ENCODE measurements around the gene SGCD.

The SGCD gene

GRCh38 chr5:156326718-156327259 lies at the start of gene SGCD:
SGCD (plus strand) TSS chr5:156327164.
- no peak for DNase-seq (ENCODE audit: low read depth)

DNA sequence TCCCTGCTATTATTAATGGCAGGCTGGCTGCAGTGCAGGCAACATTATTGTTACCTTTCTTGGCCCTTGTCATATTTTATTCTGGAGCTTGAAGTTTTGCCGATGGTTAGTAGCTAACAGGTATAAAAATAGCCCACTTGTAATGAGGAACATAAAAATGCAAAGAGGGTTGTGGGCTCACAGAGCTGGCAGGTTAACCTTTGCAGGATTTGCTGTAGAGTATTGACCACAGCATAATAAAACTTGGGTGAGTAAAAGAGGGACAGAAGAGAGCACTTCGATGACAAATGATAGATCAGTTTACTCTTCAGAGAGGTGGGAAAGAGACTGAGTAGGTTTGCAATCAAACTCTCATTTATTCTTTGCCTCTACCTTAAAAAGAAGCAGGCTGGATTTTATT lies 49.7 kb upstream of the SGCD start:
- no peak for DNase-seq (ENCODE audit: low read depth)

GRCh38 chr5:156295431-156295830 lies 31.5 kb upstream of the SGCD start:
- no peak for DNase-seq (ENCODE audit: low read depth)

- DNase-seq (ENCODE audit: low read depth), result no peak
Measured at GRCh38 chr5:156310115-156310514, 16.8 kb upstream of the SGCD start.

DNA sequence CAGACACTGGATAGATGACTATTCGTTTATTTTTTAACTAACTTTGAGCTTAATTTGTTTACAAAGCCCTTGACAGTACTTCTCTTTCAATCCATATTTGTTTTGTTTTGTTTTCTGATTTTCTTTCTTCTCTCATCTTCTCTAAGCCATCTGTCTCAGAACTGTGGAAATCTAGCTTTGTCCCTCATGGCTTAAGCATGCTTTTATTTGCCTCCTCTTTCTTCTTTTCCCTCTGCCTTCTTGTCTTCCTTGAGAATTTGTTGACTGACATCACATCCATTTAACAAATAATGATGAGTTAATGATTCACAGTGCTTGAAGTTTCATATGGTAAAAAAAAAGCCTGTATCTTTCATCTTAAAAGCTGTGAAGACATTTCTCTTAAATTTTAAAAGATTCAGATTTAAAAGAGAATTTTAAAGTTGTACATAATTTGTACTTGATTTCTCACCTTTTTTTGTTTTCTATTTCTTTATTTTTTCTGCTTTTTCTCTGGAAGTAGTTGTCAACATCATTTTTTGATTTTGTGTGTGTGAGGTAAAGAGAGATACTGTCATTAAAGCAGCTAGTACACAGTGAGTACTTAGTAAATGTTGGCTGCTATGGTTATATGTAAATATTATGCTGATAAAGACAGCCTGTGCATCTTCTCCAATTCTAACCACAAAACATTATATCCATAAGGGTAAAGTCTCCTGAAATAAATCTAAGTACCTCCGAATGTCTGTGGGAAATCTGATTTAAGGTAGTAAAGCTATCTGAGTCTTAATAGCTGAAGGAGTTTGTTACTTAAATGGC lies 13.9 kb upstream of the SGCD start:
- no peak for DNase-seq (ENCODE audit: low read depth)

GRCh38 chr5:156314416-156314815 lies 12.5 kb upstream of the SGCD start:
- no peak for DNase-seq (ENCODE audit: low read depth)

- no peak for DNase-seq (ENCODE audit: low read depth)
Measured at GRCh38 chr5:156322666-156323065, 4.3 kb upstream of the SGCD start.

DNA sequence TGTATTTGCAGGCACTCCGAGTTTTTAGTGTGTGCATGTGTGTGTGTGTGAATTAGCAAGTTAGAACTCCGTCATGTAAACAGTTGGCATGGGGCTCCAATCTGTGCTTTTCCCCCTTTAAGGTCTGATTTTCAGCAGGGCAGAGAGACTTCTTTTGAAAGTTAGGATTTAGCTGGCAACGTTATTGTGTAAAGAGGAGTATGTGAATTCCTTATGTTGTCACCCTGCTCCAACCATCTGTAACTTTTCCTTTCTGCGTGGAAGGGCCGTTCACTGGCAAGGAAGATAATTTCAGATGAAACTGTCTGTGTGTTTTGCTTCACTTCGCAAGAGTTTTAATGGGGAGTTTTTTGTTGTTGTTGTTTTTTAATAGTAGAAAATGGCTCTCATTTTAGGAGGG lies 332 bp downstream of the SGCD start:
- no peak for DNase-seq (ENCODE audit: low read depth)

DNA sequence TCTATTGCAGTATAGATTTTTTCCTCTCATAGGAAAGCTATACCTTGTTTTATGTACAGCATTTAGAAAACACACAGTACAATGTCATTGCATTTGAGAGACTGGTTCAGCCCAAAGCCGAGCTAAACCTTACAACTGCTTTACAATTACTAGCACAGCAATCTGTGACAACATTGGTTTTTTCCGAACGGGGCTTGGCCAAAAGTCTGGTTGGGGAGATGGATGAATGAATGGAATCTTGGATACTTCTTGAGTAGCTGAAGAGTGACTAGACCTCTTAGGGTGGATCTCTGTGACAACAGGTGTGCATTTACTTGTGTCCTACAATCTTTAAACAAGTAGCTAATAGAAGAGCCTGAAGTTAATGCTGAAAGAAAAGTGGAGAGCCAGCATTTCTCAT lies 1.2 kb downstream of the SGCD start:
- DNase-seq (ENCODE audit: low read depth), result no peak

GRCh38 chr5:156328766-156329165 lies 1.8 kb downstream of the SGCD start:
- DNase-seq (ENCODE audit: low read depth), result no peak

- DNase-seq (ENCODE audit: low read depth), result no peak
Measured at GRCh38 chr5:156329171-156329611, 2.2 kb downstream of the SGCD start.

DNA sequence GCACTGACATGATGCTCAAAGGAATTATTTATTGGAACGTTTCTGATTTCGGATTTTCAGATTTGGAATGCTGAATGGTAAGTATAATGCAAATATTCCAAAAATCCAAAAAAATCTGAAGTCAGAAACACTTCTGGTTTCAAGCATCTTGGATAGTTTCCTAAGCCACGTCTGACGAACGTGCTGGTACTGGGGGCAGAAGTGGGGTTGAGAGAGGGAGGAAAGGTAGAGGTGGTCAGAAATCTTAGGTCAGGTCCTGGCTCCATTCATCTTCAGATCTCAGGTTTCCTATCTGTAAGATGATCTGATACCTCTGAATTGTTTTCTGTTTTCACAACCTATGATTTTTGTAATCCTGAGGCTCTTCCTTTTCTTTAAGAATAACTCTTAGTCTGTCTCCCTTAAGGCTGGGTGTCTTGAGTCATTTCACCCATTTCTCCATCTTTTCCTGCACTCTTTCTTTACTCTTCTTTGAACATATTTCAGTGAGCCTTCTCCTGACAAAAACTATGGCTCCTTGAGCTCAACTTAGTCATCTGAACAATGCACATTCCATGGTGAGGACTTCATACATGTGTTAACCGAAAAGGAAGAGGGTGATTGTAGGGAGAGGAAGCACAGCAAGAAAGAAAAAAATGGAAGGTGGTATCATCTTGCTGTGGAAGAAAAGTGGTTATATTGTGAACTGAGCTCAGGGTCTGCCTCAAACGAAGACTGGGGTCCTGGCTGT lies 3.3 kb downstream of the SGCD start:
- DNase-seq (ENCODE audit: low read depth), result no peak

GRCh38 chr5:156331181-156331580 lies 4.2 kb downstream of the SGCD start:
- no peak for DNase-seq (ENCODE audit: low read depth)

DNA sequence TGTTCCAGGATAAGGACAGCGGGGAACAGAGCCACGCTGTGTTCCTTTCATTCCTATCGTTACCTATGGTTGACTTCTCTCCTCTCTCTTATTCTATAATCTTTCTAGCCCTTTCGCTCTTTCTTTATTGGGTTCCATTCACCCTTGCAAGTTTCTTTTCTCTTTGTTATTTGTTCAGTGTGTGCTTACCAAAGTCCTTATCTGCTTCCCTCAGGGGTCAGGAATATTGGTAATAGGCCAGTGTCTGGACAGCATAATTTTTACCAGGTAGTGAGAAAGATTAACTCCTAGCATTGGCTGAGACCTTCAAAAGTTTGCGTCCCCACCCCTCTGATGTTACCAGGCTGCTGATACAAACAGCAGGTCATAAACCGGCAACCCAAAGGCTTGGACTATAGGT lies 4.9 kb downstream of the SGCD start:
- DNase-seq (ENCODE audit: low read depth), result no peak

GRCh38 chr5:156332245-156332644 lies 5.3 kb downstream of the SGCD start:
- no peak for DNase-seq (ENCODE audit: low read depth)

DNA sequence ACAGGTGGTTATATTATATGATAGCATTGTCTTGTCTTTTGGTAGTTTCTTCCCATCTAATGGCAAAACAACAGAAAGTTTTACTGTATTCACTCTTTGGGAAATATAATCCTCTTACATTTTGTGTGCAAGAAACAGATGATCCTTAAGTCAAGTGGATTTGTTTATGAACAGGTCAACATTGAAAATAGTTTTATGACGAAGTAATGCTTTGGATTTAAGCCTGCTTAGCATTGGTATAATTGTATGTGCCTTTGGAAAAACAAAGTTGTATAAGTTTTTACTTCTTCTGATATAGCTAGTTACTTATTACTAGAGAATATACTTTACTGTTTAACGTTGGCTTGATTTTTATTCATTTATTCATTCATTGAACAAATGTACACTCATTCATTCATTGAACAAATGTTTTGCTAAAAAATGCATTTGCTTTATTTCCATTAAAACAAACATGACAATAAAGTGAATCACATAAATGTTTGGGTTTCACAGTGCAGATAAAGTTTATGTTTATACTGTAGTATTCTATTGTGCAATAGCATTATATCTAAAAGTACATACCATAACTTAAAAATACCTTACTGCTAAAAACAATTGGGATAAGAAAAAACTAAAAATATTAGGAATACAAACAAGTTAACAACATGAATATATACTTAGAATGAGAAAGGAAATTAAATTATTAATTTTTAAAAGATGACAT lies 12.3 kb downstream of the SGCD start:
- no peak for DNase-seq (ENCODE audit: low read depth)

DNA sequence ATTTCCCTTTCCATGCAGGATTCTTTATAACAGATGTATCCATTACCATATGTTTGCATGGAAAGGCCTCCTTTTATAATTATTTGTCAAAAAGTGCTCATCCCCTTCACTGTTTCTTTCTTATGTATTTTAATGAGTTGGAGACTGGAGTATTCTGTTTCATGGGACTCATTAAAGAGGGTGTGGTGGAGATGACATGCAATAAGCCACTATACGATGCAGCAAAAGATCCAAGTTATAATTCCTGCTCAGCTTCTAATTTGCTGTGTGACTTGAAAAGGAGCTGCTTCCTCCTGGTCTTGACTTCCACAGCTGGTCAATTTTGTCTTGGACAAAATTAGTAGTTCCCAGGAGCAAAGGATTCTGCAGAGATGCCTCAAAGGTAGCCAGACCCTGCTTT lies 13.9 kb downstream of the SGCD start:
- no peak for DNase-seq (ENCODE audit: low read depth)

GRCh38 chr5:156350256-156350655 lies 23.3 kb downstream of the SGCD start:
- DNase-seq (ENCODE audit: low read depth), result no peak

DNA sequence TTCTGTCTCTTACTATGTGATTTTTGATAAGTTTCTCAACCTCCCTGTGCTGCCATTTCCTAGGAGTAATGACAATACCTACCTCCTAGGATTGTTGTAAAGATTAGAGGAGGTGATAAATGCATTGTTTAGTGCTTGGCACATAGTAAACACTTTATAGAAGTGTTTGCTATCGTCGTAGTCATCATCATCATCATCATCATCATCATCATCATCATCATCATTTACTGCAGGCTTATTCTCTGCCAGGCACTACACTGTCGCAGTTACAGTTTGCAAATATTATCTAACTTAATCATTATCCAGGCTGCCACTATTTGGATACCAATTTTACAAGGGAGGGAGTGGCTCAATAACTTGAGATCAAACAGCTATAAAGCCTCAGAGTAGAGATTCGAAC lies 24.5 kb downstream of the SGCD start:
- no peak for DNase-seq (ENCODE audit: low read depth)

- no peak for DNase-seq (ENCODE audit: low read depth)
Measured at GRCh38 chr5:156354571-156354970, 27.6 kb downstream of the SGCD start.

GRCh38 chr5:156356238-156356637 lies 29.3 kb downstream of the SGCD start:
- no peak for DNase-seq (ENCODE audit: low read depth)

DNA sequence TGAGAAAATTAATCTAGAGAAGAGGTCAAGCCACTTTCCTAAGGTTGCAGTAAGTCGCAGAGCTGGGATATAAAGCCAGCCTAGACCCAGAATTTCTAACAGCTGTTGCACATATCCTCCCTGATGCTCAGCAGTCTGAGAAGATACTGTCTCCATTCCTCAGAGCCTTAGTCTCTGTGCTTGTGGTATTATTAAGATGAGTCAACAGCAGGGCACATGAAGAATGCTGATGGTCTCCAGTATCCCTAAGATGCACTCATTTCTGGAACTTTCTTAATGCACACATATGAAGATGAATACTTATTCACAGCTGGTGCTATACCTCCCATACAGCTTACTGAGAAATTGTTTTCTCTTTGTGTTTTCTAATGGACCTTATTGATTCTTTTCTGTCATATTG lies 32.5 kb downstream of the SGCD start:
- DNase-seq (ENCODE audit: low read depth), result no peak
